COLO668 (cell line): ENCODE measurements around the gene LRRK1.

ENCODE experiments used
- DNase-seq: peaks from one replicate; lab custom pipeline; 2025; ENCODE audit not compliant: unreplicated experiment; lab: John Stamatoyannopoulos, UW

Gene LRRK1

DNA sequence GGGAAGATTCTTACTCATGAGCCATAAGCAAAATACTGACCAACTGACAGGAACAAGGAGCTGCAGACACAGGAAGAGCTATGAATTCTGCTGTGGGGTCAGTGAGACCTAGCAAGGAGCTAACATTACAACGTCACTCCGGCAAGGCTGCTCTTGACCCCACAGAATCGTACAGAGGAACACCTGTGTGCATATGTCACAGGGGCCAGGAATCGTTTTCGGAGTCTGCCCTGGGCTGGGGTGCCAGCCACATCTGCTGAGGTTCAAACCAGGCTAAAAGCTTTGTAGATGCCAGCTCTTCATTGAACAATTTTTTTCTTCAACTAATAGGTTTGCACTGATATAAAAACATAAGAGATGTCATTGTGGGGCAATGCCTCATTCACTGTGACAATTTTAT is 82.6 kb downstream of the LRRK1 start:
- DNase-seq, result no peak

DNA sequence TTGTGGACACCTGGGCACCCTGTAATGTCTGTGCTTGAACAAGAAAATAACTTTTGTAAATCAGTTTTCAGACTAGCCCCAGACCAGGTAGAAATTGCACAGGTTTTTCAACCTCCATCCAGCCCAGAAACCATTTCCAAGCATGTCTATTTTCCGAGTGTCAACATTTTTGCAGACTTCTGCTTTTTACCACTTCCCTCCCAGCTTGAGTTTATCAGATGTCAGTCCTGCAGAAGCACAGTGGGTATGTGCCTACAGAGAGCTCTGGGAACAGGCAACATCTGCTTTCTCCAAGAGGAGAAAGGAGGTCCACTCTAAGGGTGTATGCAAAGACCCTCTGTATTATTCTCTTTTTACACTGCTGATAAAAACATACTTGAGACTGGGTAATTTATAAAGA is 83.9 kb downstream of the LRRK1 start:
- DNase-seq, result no peak

DNA sequence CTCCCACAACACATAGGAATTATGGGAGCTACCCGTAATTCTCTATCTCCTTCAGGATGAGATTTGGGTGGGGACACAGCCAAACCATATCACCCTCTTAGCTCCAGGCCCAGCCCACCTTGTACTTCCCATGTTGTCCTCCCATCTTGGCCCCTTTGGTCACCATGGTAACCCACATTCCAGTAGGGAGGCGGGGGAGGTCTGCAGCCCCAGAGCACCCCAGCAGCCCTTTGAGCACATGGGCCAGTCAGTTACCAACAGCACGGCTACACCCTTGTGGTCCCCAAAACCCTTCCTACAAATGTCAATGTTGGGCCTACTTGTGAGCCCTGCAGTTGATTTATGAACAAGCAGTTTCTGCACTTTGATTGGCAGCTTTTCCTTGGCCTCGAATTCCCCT is 84.5 kb downstream of the LRRK1 start:
- no peak for DNase-seq

DNA sequence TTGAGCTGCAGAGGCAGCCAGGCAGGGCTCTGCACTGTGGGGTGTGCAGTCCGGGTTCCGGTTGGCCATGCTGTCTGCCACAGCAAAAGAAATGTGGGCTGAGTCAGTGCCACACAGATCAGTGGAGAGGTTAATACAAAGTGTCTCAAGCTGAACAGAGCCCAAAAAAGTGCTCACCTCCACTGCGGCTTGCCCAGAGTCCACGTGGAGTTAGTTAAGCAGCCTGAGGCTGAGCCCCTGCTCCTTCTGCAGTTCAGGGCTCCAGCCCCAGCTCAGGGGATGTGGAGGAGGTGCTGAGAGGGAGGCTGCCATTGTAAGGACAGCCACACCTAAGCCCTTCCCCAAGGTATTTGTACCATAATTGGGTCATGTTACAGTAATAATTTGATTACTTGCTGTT is 85.3 kb downstream of the LRRK1 start:
- no peak for DNase-seq

DNA sequence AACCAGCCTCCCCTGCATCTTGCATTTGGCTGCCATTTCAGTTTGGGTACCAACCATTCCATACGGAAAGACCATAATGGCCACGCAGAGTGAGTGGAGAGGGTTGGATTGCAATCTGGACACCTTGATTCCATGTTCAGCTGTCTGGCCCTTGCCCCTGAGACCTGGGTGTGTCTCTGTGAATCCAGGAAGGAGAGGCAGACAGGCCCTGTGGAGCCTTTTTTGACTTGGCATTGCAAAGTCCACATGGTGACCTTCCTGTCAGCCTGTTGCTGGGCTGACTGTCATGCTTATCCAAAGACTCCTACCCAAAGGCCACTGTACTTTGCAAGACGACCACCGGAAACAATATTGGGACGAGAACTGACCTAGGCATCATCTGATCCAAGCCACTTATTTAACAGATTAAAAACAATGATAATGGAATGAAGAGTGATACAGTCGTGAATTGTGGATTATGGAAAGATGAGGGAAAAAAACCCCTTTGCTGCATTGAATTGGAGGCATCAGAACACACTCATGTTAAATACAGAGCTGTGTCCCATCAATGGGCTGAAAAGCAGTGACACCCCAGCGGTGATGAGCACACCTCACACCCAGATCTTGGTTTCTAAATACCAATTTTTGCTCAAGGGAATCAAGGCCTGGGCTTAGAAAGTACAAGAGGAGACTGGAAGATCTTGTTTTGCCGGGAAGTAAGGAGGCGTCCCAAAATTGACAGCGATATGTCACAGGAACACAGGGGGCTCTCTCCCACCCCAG is 86.0 kb downstream of the LRRK1 start:
- no peak for DNase-seq

DNA sequence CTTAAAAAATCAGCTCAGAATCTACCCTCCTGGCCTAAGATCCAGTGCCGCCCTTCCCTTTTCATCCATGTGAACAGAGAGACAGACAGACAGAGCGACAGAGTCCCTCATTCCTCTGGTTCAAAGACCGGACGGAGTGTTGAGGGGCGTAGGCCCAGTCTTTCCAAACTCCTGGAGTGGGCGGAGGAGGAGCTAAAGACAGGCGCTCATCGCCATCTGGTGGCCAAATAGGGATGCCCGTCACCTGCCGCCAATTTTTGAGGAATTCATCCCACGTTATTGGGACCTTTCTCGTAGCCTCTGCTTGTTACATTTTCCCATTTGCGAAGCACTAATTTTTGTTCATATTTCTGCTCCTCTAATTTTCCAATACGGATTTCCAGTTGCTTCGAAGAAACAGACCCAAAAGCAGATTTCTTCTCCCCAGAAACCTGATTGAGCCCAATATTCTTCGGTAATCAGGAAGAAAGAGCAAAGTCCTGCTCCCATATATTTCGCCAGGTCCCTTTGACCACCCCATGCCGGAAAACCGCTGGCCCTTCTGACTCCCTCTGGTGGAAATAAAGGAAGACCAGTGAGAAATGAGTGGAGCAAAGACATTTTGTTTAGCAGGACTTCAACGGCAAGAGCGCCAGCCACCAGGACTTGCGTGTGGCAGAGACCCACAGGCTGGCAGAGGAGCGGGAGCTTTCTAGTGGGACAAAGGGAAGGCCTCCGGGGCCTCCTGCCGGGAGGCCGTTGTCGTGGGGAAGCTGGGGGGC is 88.0 kb downstream of the LRRK1 start:
- DNase-seq, result peak; percentile 57

DNA sequence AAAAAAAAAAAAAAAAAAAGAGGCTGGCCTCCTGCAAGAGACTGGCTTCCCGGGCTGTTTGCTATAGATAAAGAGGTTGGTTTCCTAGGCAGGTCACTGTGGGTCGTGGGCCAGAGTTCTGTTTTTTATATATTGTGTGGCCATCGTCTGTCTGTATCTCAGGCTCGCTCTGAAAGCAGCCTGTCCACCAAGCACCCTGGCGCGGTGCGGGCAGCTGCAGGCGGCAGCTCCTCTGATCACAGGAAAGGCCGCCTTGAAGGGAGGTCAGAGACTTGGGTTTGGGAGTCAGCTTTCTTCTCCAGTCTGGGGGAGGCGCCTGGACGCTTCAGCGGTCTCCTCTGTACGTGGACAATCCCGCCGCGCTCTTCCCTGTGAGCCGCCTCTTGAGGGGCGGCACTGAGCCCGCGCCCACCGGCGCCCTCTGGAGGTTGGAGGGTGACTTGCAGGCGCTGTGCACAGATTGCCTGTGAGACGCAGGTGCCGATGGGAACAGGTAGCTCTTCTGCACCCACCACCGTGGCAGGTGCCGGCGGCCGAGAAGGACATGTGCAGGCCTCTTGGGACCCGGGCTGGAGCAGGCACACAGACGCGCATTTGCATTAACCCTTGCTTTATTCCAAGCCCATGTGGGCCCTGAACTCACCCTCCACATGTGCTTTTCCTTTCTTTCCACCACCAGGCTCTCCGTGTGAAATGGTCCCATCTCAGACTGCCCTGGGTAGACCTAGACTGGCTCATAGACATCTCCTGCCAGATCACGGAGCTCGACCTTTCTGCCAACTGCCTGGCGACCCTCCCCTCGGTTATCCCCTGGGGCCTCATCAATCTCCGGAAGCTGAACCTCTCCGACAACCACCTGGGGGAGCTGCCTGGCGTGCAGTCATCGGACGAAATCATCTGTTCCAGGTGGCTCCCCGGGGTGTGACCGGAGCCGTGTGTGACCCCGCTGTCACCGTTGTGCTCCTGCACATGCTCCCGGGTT is 89.3 kb downstream of the LRRK1 start:
- peak; percentile 70 for DNase-seq

DNA sequence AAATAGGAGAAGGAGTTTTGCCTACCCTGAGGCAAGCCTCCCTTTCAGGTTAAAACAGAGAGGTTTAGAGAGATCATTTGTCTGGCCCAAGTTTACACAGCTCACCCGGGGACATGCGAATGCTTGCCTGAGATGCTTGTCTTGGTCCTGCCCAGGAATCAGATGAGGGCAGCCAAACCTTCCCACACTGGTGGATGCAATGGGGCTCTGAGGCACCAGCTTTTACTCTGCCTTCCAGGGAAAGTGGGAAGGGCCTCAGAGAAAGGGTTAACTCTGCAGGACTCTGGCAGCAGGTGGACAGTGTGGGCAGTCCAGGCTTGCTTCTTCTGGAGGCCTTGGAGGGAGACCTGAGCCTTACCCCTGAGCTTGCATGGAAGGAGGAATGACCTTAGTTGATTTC is 90.0 kb downstream of the LRRK1 start:
- DNase-seq, result no peak

DNA sequence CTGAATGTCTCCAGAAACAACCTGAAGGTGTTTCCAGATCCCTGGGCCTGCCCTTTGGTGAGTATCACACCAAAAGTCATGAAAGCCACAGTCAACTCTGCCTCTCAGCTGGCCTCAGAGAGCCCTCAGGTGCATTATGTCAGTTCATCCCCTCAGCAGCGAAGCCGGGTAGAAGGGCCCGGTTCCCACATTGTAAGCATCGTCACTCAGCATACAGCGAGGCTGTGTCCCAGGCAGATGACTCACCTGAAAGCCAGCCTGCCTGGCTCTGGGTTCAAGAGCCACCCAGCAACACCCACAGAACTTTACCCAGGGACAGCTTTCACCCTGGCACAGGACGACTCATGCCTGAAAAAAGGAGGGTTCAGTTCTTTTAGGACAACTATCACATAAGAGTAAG is 91.6 kb downstream of the LRRK1 start:
- DNase-seq, result no peak

DNA sequence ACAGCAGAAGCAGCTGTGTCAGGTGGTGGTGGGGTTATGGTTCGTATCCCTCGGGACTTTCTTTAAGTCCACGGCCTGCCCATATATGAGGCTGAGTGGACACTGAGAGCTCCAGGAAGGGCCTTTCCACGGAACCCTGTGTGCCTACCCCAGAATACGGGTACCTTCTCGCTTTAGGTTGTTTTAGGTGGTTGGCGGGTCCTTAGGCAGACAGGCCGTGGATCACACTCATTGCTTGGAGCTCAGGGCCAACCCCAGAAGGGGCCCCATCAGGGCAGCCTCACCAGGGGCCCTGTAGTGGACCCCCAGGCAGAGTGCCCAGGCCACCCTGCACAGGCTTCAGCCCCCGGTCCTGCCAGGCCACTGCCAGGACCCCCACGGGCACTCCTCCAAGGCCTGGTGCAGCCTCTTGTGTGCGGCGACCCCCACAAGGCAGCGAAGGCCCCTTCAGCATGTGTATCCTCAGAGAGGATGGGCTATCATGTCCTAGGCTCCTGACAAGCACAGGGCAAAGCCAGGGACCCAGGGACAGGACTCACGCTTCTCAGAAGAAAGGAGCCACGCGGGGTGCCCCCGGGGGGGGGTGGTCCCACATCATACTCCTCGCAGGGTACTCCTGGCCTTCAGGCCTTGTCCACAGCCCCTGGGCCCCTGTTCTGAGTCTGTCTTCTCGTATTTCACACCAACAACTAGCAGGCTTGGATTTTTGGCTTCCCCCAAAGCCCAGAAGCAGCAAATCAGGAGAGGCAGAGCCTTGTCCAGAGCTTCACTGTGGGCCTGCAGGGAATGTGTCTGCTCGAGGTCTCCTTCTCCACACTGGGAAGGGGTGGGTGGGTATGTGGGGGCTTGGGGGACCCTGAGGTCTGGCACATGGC is 93.4 kb downstream of the LRRK1 start:
- no peak for DNase-seq

DNA sequence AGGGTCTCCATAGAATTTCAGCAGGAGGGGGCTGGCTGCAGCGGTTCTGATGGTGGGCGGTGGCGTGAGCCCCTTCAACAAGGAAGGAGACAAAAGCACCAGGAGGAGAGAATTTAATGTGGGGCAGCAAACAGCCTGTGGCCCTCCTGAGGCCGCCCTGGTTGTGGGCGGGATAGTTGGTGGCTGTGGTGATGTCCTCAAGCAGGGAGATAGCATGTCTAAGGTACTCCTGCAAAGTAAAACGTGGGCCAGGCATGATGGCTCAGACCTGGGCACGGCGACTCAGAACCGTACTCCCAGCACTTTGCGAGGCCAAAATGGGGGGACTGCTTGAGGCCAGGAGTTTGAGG is 94.0 kb downstream of the LRRK1 start:
- DNase-seq, result no peak

DNA sequence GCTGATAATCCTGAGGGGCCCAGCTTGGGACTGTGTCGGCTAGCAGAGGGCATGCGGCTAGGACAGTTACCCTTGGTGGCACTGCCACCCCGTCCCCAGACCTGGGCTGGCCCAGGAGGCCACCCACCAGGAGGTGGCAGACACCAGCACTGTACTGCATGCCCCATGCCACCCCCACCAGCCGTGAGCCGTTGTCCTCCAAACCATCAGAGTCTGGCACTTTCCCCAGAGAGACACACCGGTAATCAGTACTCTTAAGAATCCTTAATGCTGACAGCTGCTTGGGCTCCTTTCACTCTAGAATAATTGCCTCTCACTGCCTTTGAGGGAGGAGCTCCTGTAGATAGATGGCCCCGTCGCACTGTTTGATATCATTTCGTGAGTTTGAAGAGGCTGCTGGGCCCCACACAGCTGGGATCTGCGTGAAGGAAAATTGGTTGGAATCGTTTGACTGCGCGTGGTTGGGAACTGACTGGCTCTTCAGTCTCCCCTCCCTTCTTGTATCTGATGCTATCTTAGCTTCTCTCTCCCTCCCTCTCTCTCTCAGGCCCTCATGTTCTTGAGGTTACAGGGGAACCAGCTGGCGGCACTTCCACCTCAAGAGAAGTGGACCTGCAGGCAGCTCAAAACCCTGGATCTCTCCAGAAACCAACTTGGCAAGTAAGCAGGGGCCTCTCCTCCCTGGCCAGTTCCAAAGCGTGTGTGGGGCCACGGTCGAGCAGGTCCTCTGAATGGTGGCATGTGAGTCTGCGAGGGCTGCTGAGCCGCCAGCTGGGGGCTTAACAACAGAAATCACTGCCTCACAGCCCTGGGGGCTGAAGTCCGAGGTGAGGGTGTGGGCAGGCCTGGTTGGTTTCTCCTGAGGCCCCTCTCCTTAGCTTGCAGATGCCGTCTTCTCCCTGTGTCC is 94.9 kb downstream of the LRRK1 start:
- DNase-seq, result no peak

DNA sequence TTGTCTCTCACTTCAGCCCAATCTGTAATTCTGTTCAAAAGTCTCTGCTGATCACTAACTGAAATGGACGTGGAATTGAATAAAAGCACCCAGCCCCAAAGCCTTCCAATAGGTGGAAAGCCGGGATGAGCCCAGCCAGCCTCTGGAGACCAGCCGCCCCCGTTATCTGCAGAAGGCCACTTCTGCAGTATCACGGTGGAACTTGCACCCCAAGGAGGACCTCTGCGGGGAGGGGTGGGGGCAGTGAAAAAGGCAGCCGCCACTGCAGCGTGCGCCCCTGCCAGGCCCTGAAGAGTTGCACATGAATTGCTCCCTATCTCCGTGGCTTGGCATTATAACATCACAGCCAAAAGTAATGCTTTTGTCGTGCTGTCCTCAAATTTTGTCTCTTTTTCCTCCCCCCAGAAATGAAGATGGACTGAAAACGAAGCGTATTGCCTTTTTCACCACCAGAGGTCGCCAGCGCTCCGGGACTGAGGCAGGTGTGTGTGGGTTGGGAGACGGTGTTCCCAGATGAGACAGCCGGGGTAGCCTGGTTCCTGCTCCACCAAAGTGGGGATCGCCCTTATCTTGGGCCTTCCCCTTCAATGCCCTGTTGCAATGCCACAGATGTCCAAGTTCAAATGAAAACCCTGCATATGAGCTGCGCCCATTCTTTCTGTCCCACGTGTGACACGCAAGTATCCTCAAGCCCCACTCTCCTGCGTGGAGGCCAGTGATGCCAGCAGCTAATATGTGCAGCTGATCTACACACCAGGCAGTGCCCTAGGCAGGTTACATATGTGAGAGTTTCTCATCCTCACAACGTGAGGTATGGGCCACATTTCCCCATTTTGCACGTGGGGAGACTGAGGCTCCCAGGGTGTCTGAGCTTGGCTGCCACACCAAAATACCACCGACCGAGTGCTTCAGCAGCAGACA is 96.0 kb downstream of the LRRK1 start:
- peak; percentile 58 for DNase-seq

DNA sequence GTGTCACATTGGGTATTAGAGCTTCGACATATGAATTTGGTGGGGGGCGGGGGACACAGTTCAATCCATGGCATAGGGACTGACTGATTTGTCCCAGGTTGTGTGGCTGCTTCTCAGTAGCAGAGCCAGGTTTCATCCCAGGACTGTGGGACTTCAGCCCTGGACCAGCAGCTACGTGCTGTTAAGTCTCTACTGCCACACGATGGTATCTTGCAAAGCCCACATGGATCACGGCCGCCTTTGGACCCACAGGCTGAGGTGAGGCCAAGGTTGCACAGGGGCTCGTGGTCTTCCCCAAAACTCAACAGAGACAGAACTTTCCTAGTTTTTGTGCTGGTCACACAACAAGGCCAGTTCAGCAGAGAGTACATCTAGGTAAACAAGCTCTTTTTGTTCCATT is 97.4 kb downstream of the LRRK1 start:
- DNase-seq, result no peak

DNA sequence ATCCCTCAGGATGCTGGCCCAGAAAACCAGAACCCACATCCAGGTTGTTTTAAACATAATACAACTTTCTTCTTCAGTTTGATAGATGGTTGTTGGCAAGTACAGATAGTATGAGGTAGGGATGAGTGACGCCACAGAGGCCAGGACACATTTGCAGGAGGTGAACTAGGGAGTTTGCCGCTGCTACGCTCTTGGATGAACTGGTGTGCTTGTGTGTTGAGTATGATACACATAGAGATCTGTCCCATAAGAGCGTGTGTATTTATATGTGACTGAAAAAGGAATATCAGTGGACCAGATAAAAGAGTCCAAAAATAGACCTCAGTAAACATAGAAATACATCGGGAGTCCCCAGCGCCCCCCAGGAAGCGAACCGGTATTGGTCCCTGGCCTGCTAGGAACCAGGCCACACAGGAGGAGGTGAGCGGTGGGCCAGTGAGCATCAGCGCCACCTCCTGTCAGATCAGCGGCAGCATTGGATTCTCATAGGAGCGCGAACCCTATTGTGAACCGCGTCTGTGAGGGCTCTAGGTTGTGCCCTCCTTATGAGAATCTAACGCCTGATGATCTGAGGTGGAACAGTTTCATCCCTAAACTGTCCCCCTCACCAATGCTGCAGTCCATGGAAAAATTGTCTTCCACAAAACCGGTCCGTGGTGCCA is 98.1 kb downstream of the LRRK1 start:
- DNase-seq, result peak; percentile 5

DNA sequence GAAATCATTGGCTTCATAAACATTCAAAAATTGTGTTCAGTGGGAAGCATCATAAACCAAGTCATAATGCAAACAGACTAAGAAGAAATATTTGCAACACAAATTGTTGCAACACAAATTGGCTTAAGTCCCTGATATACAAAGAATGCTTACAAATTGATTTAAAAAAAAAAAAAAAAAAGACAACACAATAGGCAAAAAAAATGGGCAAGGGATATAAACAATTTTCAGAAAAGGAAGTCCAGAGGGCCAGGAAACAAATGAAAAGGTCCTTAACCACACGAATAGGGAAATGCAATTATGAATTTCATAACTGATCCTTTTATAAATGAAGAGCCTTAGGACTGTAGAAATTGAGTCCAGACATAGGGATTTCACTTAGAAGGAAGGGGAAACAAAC is 98.9 kb downstream of the LRRK1 start:
- DNase-seq, result no peak

DNA sequence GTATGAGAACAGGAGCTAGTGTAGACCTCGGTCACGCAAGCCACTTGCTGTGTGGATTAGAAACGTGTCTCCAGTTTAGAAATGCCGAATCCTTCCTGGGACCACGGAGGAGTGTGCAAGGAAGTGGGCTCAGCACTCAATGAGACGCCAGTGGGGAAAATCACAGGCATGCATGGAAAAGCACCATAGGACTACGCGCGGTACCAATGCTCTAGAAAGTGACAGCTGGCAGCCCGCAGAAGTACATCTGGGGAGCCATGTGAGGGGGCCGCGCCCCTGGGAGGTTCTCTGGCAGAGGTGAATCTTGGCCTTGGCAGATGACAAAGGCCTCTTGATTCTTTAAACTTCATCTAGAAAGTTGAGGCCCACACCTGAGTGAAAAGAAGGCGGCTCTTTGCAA is 99.3 kb downstream of the LRRK1 start:
- DNase-seq, result no peak

DNA sequence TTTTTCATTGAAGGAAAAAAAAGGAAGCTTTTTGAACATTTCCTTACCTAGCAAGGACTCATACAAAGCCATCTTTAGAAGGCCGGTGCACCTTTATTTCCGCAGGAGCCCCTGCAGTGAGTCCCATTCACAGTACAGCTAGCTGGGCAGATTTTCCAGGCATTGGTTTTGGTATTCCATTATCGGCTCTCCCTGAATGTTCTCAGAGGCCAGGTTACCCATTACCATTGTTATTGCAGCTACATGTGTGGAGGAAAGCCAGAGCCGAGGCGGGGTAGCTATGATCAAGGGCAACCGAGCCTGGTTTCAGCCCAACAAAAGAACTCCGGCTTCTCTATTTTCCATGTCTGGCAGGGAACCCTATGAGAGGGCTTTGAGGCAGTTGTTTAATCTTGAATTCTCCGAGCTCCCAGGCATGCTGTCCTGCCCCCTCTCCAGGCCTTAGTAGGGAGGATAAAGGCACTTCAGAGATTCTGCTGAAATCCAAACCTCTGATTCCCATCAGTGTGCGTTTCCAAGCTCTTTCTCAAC is 100.3 kb downstream of the LRRK1 start:
- DNase-seq, result no peak
